Endothelial cell of umbilical vein (primary cell): Measurements from ENCODE around the gene MTFR1L. TPM values are rescaled to one million over a fixed set of nuclear protein-coding genes. Genes with fewer than 3 reads are reported as not detected.

Source experiments
- BruUV-seq: library from RNA; stranded (reverse); fragments of 400-500 nt; replicated peaks from 2 replicates; lab custom pipeline; 2021; lab: Mats Ljungman, UMichigan
- CTCF ChIA-PET: fragments of 300-600, 350-600 bp; sonication (Branson Sonifier 250); formaldehyde crosslinking; loops from one replicate; lab custom pipeline; 2021; ENCODE audit warnings: antibody characterized with exemption, inconsistent platforms; lab: Charles Lee
- POLR2A ChIA-PET: fragments of 300-600, 350-600 bp; sonication (Branson Sonifier 250); formaldehyde crosslinking; loops from one replicate; lab custom pipeline; 2021; ENCODE audit warnings: antibody characterized with exemption, inconsistent platforms; lab: Charles Lee
- DNase-seq: peaks from one replicate; pipeline ENCODE4 v3.0.0-alpha.2; 2011; ENCODE audit warnings: low read depth, low spot score
- FAIRE-seq: peaks from 2 replicates; lab custom pipeline; 2011; peaks lifted over from hg19 to GRCh38; lab: Jason Lieb, UNC
- H2AFZ ChIP-seq: 2 replicates; pipeline ENCODE4 v1.6.0; 2012; ENCODE audit warnings: low read depth, low read length, control low read depth, inconsistent platforms
- H3K27ac ChIP-seq: 2 replicates; pipeline ENCODE4 v1.5.1; 2011; ENCODE audit warnings: low read depth, mild to moderate bottlenecking, control low read depth, low read length, moderate library complexity; ENCODE audit not compliant: insufficient read depth
- H3K27me3 ChIP-seq, 2 experiments: 2 replicates each; pipeline versions ENCODE4 v1.6.0 to v1.6.1; 2011; ENCODE audit warnings: low read length in 2 of 2, mixed read lengths in 1 of 2; ENCODE audit not compliant: control insufficient read depth in 2 of 2, insufficient read depth in 2 of 2
- H3K36me3 ChIP-seq, 2 experiments: 2 replicates in 1 of 2; 3 replicates in 1 of 2; pipeline ENCODE4 v1.5.1; 2011; ENCODE audit warnings: low read length in 2 of 2, mild to moderate bottlenecking in 1 of 2, moderate library complexity in 1 of 2; ENCODE audit not compliant: control insufficient read depth in 2 of 2, insufficient read depth in 2 of 2; ENCODE audit errors: extremely low read depth in 1 of 2
- H3K4me1 ChIP-seq: 3 replicates; pipeline ENCODE4 v1.5.1; 2011; ENCODE audit warnings: mild to moderate bottlenecking, low read length; ENCODE audit not compliant: control insufficient read depth, insufficient read depth; ENCODE audit errors: extremely low read depth
- H3K4me2 ChIP-seq: 2 replicates; pipeline ENCODE4 v1.6.1; 2011; ENCODE audit warnings: low read length, control low read depth, mixed read lengths; ENCODE audit not compliant: insufficient read depth
- H3K4me3 ChIP-seq, 3 experiments: fragments of 200-600 bp in 1 of 3; sonication (generic), shearing (Covaris generic) in 1 of 3; replicated peaks in 1 of 3; 2 replicates each; pipeline ENCODE4 v1.5.1; 2011 to 2016; ENCODE audit warnings: control low read depth in 3 of 3, low read length in 3 of 3, mild to moderate bottlenecking in 2 of 3, inconsistent platforms in 1 of 3, low read depth in 1 of 3, moderate library complexity in 1 of 3; ENCODE audit not compliant: insufficient read depth in 1 of 3
- H3K79me2 ChIP-seq: 2 replicates; pipeline ENCODE4 v1.6.0; 2012; ENCODE audit warnings: low read length, inconsistent platforms; ENCODE audit not compliant: control insufficient read depth, insufficient read depth
- H3K9ac ChIP-seq: replicated peaks from 2 replicates; pipeline ENCODE3; 2011; ENCODE audit warnings: low read length, control low read depth; ENCODE audit not compliant: insufficient read depth; ENCODE audit errors: extremely low read depth
- H3K9me1 ChIP-seq: replicated peaks from 3 replicates; pipeline ENCODE4 v1.6.0; 2011; ENCODE audit warnings: mild to moderate bottlenecking, low read length; ENCODE audit not compliant: control insufficient read depth, insufficient read depth; ENCODE audit errors: extremely low read depth
- H3K9me3 ChIP-seq: replicated peaks from 2 replicates; pipeline ENCODE4 v1.5.1; 2012; ENCODE audit warnings: low read length, inconsistent platforms; ENCODE audit not compliant: control insufficient read depth, insufficient read depth
- H4K20me1 ChIP-seq: replicated peaks from 2 replicates; pipeline ENCODE3; 2011; ENCODE audit warnings: mild to moderate bottlenecking, low read length; ENCODE audit not compliant: control insufficient read depth, insufficient read depth; ENCODE audit errors: extremely low read depth
- EZH2 ChIP-seq: IDR thresholded peaks from 2 replicates; pipeline ENCODE4 v1.6.1; 2012; ENCODE audit warnings: borderline replicate concordance, low read depth, mild to moderate bottlenecking, moderate library complexity, low read length, inconsistent platforms; ENCODE audit not compliant: severe bottlenecking
- FOS ChIP-seq: IDR thresholded peaks from 2 replicates; pipeline ENCODE4 v1.6.1; 2011; ENCODE audit warnings: mild to moderate bottlenecking, low read length, moderate library complexity, borderline replicate concordance; ENCODE audit not compliant: insufficient read depth
- GATA2 ChIP-seq: IDR thresholded peaks from 2 replicates; pipeline ENCODE4 v1.7.0; 2011; ENCODE audit warnings: low read depth, mild to moderate bottlenecking, moderate library complexity, mixed read lengths, low read length; ENCODE audit not compliant: insufficient read length, insufficient read depth
- JUN ChIP-seq: IDR thresholded peaks from 2 replicates; pipeline ENCODE4 v1.6.1; 2011; ENCODE audit warnings: borderline replicate concordance, low read depth; ENCODE audit not compliant: insufficient read length, insufficient read depth
- MYC ChIP-seq: IDR thresholded peaks from one replicate; pipeline ENCODE4 v1.6.1; 2011; ENCODE audit warnings: mild to moderate bottlenecking, low read depth, low read length
- POLR2A ChIP-seq: IDR thresholded peaks from 2 replicates; pipeline ENCODE4 v1.6.1; 2012; ENCODE audit warnings: low read depth, mild to moderate bottlenecking, control low read depth, low read length
- POLR2AphosphoS5 ChIP-seq: IDR thresholded peaks from 2 replicates; pipeline ENCODE4 v1.6.1; 2012; ENCODE audit warnings: low read depth, mild to moderate bottlenecking, control low read depth, low read length, moderate library complexity; ENCODE audit not compliant: insufficient read depth
- dilution Hi-C: fragments of 300-500 bp; cut with MboI; formaldehyde crosslinking; loops from one replicate; pipeline ENCODE4 v1.15.0; 2019; ENCODE audit warnings: low sequenced_read_pairs; ENCODE audit not compliant: extremely low pct_ligation_motif_present
- intact Hi-C: fragments of 100-400 bp; cut with micrococcal nuclease; formaldehyde crosslinking; loops from one replicate; pipeline ENCODE4 v1.10.0; 2022
- polyA plus RNA-seq, 4 experiments: library from polyadenylated mRNA; depleted of rRNA in 3 of 4; stranded (reverse) in 3 of 4; unstranded in 1 of 4; fragments of >200 nt; gene quantifications; 2 replicates each; pipeline versions ENCODE4 v1.2.1 to v1.2.3, GENCODE V29; 2011 to 2012; ENCODE audit warnings: missing spikeins in 1 of 4
- total RNA-seq: library from RNA; stranded (reverse); gene quantifications from 2 replicates; pipeline ENCODE4 v1.2.3, GENCODE V29; 2021
- TF ChIP-seq, protein P1 (sequence below), 2 donors: IDR thresholded peaks; 1 replicate in 1 of 2; 2 replicates in 1 of 2; pipeline ENCODE4 v1.5.1; 2011; ENCODE audit warnings: low read length in 2 of 2, mild to moderate bottlenecking in 2 of 2, moderate library complexity in 2 of 2, control low read depth in 1 of 2, inconsistent platforms in 1 of 2, low read depth in 1 of 2; ENCODE audit not compliant: insufficient read depth in 1 of 2; ENCODE audit errors: extremely low read depth in 1 of 2
- TF ChIP-seq, protein P2 (sequence below): IDR thresholded peaks from 2 replicates; pipeline ENCODE4 v1.6.1; 2011; ENCODE audit not compliant: insufficient read depth, insufficient read length

MTFR1L gene
- total and polyA plus RNA-seq, 2 donors (not counting 3 experiments of a cell fraction or from before 2014, with no cell fraction given) = 34.8 to 45.5 TPM

DNA sequence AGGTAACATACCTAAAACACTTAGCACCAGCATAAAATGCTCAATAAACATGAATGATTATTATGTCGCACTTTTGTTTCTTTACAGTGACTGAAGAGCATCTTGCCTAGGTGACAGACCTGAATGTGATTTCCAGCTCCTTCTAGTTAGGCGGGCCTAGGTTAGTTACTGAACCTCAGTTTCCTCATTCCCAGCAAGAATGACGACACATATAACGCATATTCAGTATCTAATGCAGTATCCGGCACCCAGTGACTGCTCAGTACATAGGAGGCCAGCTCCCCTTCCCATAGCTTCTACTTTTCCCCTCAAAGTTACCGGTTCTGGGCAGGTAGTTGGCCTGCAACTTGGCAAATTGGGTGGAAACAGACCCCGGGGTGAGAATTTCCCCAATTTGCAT is 38.7 kb downstream of the MTFR1L start:
- FAIRE-seq (no peak), DNase-seq (no peak)
- peaks cover 21% of the 10 kb centered on the region for H3K4me1 ChIP-seq
- H3K4me3 ChIP-seq = peak overlapping the region; percentile 55 to 64 (median 61)
- H3K79me2 ChIP-seq = peaks cover 11% of the 10 kb centered on the region
- no peaks in the 10 kb centered on the region for H3K9me1 ChIP-seq
- dilution Hi-C loops (no loop called here), intact Hi-C loops (no loop called here)
- H3K27ac ChIP-seq = no peak overlapping the region
- ChIA-PET CTCF (no interaction called here), POLR2A (no interaction called here)
- H3K9me3 ChIP-seq = no peaks in the 10 kb centered on the region
- no peaks in the 10 kb centered on the region for H4K20me1 ChIP-seq
- H3K36me3 ChIP-seq = peaks cover 0 to 6% of the 10 kb centered on the region in 2 experiments
- H3K4me2 ChIP-seq = peak overlapping the region; percentile 73
- peak overlapping the region; percentile 91 for H2AFZ ChIP-seq
- H3K9ac ChIP-seq = peak overlapping the region; percentile 52
- no peaks in the 10 kb centered on the region for H3K27me3 ChIP-seq
- TF ChIP-seq JUN = no peak
- TF ChIP-seq EZH2 = no peak
- TF ChIP-seq POLR2A = no peak
- TF ChIP-seq MYC = no peak
- no peak for TF ChIP-seq POLR2AphosphoS5
- TF ChIP-seq, protein P1, sequence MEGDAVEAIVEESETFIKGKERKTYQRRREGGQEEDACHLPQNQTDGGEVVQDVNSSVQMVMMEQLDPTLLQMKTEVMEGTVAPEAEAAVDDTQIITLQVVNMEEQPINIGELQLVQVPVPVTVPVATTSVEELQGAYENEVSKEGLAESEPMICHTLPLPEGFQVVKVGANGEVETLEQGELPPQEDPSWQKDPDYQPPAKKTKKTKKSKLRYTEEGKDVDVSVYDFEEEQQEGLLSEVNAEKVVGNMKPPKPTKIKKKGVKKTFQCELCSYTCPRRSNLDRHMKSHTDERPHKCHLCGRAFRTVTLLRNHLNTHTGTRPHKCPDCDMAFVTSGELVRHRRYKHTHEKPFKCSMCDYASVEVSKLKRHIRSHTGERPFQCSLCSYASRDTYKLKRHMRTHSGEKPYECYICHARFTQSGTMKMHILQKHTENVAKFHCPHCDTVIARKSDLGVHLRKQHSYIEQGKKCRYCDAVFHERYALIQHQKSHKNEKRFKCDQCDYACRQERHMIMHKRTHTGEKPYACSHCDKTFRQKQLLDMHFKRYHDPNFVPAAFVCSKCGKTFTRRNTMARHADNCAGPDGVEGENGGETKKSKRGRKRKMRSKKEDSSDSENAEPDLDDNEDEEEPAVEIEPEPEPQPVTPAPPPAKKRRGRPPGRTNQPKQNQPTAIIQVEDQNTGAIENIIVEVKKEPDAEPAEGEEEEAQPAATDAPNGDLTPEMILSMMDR (IDR thresholded peaks at IDR 0.05; ENCODE audit: extremely low read depth in 1 of 2, insufficient read depth in 1 of 2, low read depth in 1 of 2, low read length in 2 of 2) = no peak
- TF ChIP-seq GATA2 = no peak
- TF ChIP-seq FOS = no peak
- TF ChIP-seq, protein P2, sequence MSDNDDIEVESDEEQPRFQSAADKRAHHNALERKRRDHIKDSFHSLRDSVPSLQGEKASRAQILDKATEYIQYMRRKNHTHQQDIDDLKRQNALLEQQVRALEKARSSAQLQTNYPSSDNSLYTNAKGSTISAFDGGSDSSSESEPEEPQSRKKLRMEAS = no peak
- BruUV-seq = no TSS peak
